Testis (tissue), 3 donors: ENCODE data around the gene GATAD2B. TPM values are rescaled to one million over a fixed set of nuclear protein-coding genes. Genes with fewer than 3 reads are reported as not detected.
"Not testable (repeated sequence)": the region's sequence is repeated elsewhere in the genome, so short reads cannot be mapped to it uniquely, and the experiment has no call there.

Source experiments
- DNase-seq: peaks from one replicate; pipeline ENCODE4 v3.0.0-alpha.2; 2019
- H3K27ac ChIP-seq, 2 donors: fragments of 200-600 bp; sonication (generic); one replicate each; pipeline ENCODE4 v1.5.1; 2019
- H3K27me3 ChIP-seq: fragments of 200-600 bp; sonication (generic); one replicate; pipeline ENCODE4 v1.5.1; 2019
- H3K36me3 ChIP-seq: fragments of 200-600 bp; sonication (generic); one replicate; pipeline ENCODE4 v1.5.1; 2017; ENCODE audit warnings: low read depth; ENCODE audit errors: missing control alignments
- H3K4me1 ChIP-seq: fragments of 200-600 bp; sonication (generic); one replicate; pipeline ENCODE4 v1.5.1; 2019
- H3K4me3 ChIP-seq, 2 donors: fragments of 200-600 bp; sonication (generic); one replicate each; pipeline ENCODE4 v1.5.1; 2017 to 2019
- H3K9me3 ChIP-seq: fragments of 200-600 bp; sonication (generic); one replicate; pipeline ENCODE4 v1.5.1; 2017
- CTCF ChIP-seq, 3 experiments: fragments of 450-650 bp in 2 of 3; fragments of 200-600 bp in 1 of 3; sonication (generic) in 1 of 3; IDR thresholded peaks; one replicate each; pipeline ENCODE4 v1.5.1; 2016 to 2019; ENCODE audit warnings: antibody characterized with exemption in 3 of 3, mild to moderate bottlenecking in 2 of 3, moderate library complexity in 1 of 3
- POLR2A ChIP-seq: fragments of 450-650 bp; IDR thresholded peaks from one replicate; pipeline ENCODE4 v1.6.1; 2017; ENCODE audit warnings: antibody characterized with exemption, mild to moderate bottlenecking, moderate library complexity
- WGBS, 2 donors: methylation state at CpG; one replicate each; pipeline ENCODE4 v1.1.5; 2018; 5-methylcytosine and 5-hydroxymethylcytosine counted together
- intact Hi-C: fragments of 100-400 bp; cut with DNase I; formaldehyde crosslinking; loops from one replicate; pipeline ENCODE4 v1.15.1; 2023; ENCODE audit warnings: low total_unique reads
- polyA plus RNA-seq: library from polyadenylated mRNA; stranded (reverse); fragments of 350-450 nt; fragmentation: Illumina TruSeq; extraction: RNeasy Lipid Tissue Mini Kit (QIAGEN cat#74804); gene quantifications from one replicate; pipeline ENCODE4 v1.2.3, GENCODE V29; 2014; ENCODE audit warnings: low read depth, low replicate concordance; ENCODE audit not compliant: insufficient read depth
- total RNA-seq, 2 donors: library from RNA; depleted of rRNA; stranded (reverse); fragments of >200 nt; gene quantifications; one replicate each; pipeline ENCODE4 v1.2.3, GENCODE V29; 2016

GATAD2B gene
- total and polyA plus RNA-seq, 3 donors from 2014 or later = 26.5 to 37.4 (median 32.1) TPM

DNA sequence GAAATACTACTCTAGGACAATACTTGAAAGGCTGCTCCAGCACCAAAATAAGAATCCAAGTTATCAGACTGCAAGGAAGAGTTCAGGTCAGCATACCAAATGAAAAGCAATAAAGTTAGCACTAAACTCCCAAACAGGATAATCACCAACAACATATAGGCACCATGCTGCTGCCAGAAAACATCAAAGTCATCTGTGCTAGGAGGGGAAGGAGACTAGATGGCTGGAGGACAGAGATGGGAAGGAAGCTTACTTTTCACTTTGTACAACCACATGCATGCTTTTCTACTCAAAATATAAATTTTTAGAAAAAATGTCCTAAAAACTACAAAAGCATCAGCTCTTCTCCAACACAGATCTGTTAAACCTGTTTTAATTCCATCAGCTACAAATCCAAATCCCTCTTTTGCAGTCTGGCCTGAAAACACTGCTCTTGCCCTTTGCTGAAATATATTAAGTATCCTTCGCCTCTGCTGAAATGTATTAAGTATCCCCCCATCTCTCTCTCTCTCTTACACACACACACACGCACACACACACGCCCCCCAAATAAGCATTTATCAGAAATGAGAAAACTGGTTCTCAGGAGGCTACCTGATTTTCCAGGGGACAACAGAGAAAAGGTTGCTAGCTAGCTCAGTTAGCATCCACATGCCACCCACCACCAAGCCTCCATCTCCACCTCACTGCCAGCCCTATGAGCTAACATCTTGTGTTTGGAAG lies 1.5 kb downstream of the GATAD2B start:
- Histone ChIP-seq H3K4me3 (peak overlapping the region; percentile 98 to 99), H3K36me3 (no peaks in the 10 kb centered on the region), H3K27ac (peak overlapping the region; percentile 97 to 98), H3K27me3 (no peaks in the 10 kb centered on the region), H3K9me3 (no peaks in the 10 kb centered on the region), H3K4me1 (peaks cover 23% of the 10 kb centered on the region)
- no peak for DNase-seq
- WGBS, 2 donors = 5 to 13% methylated on average over 3 of the region's 3 CpGs
- intact Hi-C loops = no loop called here
- TF ChIP-seq POLR2A = no peak

DNA sequence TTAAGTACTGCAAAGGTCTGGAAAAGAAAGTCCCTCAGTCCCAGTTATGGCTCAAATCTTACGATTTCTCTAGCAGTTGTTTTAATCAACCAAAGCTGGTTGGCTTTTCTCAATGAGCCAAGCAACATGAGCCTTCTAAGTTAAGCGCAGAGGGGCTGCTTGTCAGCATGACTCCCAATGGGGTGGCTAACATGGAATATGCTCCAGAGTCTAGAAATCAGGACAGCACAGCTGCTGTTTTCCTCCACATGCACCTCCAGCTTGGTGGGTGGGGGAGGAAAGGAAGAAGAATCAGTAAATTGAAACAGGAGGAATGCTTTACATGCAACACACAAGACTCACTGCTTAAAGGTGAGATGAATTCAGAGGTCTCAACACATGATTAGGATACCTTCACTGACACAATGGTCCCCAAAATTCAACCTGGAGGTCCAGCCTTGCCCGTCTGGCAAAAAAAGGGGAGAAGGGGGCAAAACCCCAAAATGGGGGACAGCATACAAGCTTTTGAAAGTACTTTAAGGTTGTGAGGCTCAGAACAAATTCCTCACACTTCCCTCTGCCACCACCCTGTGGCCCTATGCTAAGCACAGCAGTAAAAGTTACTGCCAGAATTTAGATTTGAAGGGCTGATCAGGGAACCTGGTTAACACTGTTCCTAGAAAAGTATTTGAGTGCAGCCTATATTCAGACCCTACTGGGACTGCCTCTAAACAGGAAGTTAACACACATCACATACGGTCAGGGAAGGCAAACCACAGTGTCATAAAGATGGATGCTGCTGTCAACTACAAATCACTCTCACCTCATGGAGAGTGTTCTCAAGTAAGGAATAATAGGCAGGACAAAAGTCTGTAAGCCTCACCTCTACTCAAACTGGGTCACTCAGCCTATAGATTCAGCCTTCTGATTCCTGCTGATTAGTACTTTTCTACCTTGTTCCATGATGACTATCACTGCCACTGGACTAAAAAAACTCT lies 2.6 kb downstream of the GATAD2B start:
- Histone ChIP-seq H3K27me3 (no peaks in the 10 kb centered on the region), H3K27ac (no peak overlapping the region), H3K36me3 (no peaks in the 10 kb centered on the region), H3K4me3 (no peak overlapping the region), H3K4me1 (peaks cover 23% of the 10 kb centered on the region), H3K9me3 (no peaks in the 10 kb centered on the region)
- intact Hi-C loops = no loop called here
- TF ChIP-seq POLR2A (no peak), CTCF (IDR thresholded peaks at IDR 0.05) (no peak)
- no peak for DNase-seq
- 25 to 28% methylated on average over 4 of the region's 4 CpGs for WGBS, 2 donors

- intact Hi-C loops = no loop called here
- no peak for DNase-seq
- Histone ChIP-seq H3K9me3 (no peaks in the 10 kb centered on the region), H3K36me3 (no peaks in the 10 kb centered on the region), H3K4me1 (peaks cover 27% of the 10 kb centered on the region), H3K27me3 (no peaks in the 10 kb centered on the region), H3K27ac (no peak overlapping the region), H3K4me3 (no peak overlapping the region)
- 84 to 85% methylated on average over 4 of the region's 4 CpGs for WGBS, 2 donors
- TF ChIP-seq POLR2A (no peak), CTCF (IDR thresholded peaks at IDR 0.05) (no peak)
Measured at GRCh38 chr1:153916297-153916696, 6.5 kb downstream of the GATAD2B start.

DNA sequence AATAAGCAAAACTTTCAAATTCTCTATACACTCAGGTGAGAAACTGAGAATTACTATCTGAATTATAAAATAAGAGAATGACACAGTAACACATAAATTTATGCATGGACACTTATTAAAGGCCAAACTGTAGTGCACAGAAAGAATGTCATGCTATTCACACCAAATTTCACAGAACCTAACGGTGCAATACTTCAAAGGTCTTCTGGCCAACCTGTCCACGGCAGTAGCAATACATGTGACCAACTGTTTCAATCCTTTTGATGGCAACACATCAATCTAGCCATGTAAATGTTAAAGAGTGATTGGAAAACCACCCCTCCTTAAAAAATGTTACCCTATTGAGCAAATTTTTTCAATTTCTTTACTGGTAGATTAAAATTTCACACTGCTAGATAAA lies 10.4 kb downstream of the GATAD2B start:
- peaks cover 9% of the 10 kb centered on the region for H3K4me1 ChIP-seq
- 68 to 82% methylated on average over 2 of the region's 2 CpGs for WGBS, 2 donors
- no peaks in the 10 kb centered on the region for H3K36me3 ChIP-seq
- intact Hi-C loops = no loop called here
- TF ChIP-seq CTCF (IDR thresholded peaks at IDR 0.05) = no peak
- H3K27me3 ChIP-seq = no peaks in the 10 kb centered on the region
- H3K27ac ChIP-seq = no peak overlapping the region
- no peaks in the 10 kb centered on the region for H3K9me3 ChIP-seq
- no peak for DNase-seq
- no peak overlapping the region for H3K4me3 ChIP-seq

DNA sequence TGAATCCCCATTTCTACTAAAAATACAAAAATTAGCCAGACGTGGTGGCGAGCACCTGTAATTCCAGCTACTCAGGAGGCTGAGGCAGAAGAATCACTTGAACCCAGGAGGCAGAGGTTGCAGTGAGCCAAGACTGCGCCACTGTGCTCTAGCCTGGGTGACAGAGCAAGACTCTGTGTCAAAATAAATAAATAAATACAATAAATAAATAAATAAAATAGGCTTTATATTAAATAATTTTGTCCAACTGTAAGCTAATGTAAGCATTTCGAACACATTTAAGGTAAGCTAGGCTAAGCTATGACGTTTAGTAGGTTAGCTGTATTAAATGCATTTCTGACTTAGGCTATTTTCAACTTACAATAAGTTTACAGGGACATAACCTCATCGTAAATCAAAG lies 12.2 kb downstream of the GATAD2B start:
- H3K9me3 ChIP-seq, H3K4me1 ChIP-seq, DNase-seq, intact Hi-C loops, H3K36me3 ChIP-seq, H3K27me3 ChIP-seq, H3K27ac ChIP-seq, H3K4me3 ChIP-seq: not testable (repeated sequence)
- WGBS, 2 donors = 83 to 84% methylated on average over 6 of the region's 6 CpGs
